Endothelial cell of umbilical vein (primary cell): ENCODE measurements around the gene GSTK1. TPM values are rescaled to one million over a fixed set of nuclear protein-coding genes. Genes with fewer than 3 reads are reported as not detected.

Experiments used
- BruUV-seq: library from RNA; stranded (reverse); fragments of 400-500 nt; replicated peaks from 2 replicates; lab custom pipeline; 2021; lab: Mats Ljungman, UMichigan
- CTCF ChIA-PET: fragments of 300-600, 350-600 bp; sonication (Branson Sonifier 250); formaldehyde crosslinking; loops from one replicate; lab custom pipeline; 2021; ENCODE audit warnings: antibody characterized with exemption, inconsistent platforms; lab: Charles Lee
- POLR2A ChIA-PET: fragments of 300-600, 350-600 bp; sonication (Branson Sonifier 250); formaldehyde crosslinking; loops from one replicate; lab custom pipeline; 2021; ENCODE audit warnings: antibody characterized with exemption, inconsistent platforms; lab: Charles Lee
- DNase-seq: peaks from one replicate; pipeline ENCODE4 v3.0.0-alpha.2; 2011; ENCODE audit warnings: low read depth, low spot score
- FAIRE-seq: peaks from 2 replicates; lab custom pipeline; 2011; peaks lifted over from hg19 to GRCh38; lab: Jason Lieb, UNC
- H2AFZ ChIP-seq: 2 replicates; pipeline ENCODE4 v1.6.0; 2012; ENCODE audit warnings: low read depth, low read length, control low read depth, inconsistent platforms
- H3K27ac ChIP-seq: 2 replicates; pipeline ENCODE4 v1.5.1; 2011; ENCODE audit warnings: low read depth, mild to moderate bottlenecking, control low read depth, low read length, moderate library complexity; ENCODE audit not compliant: insufficient read depth
- H3K27me3 ChIP-seq, 2 experiments: 2 replicates each; pipeline versions ENCODE4 v1.6.0 to v1.6.1; 2011; ENCODE audit warnings: low read length in 2 of 2, mixed read lengths in 1 of 2; ENCODE audit not compliant: control insufficient read depth in 2 of 2, insufficient read depth in 2 of 2
- H3K36me3 ChIP-seq, 2 experiments: 2 replicates in 1 of 2; 3 replicates in 1 of 2; pipeline ENCODE4 v1.5.1; 2011; ENCODE audit warnings: low read length in 2 of 2, mild to moderate bottlenecking in 1 of 2, moderate library complexity in 1 of 2; ENCODE audit not compliant: control insufficient read depth in 2 of 2, insufficient read depth in 2 of 2; ENCODE audit errors: extremely low read depth in 1 of 2
- H3K4me1 ChIP-seq: 3 replicates; pipeline ENCODE4 v1.5.1; 2011; ENCODE audit warnings: mild to moderate bottlenecking, low read length; ENCODE audit not compliant: control insufficient read depth, insufficient read depth; ENCODE audit errors: extremely low read depth
- H3K4me2 ChIP-seq: 2 replicates; pipeline ENCODE4 v1.6.1; 2011; ENCODE audit warnings: low read length, control low read depth, mixed read lengths; ENCODE audit not compliant: insufficient read depth
- H3K4me3 ChIP-seq, 3 experiments: fragments of 200-600 bp in 1 of 3; sonication (generic), shearing (Covaris generic) in 1 of 3; replicated peaks in 1 of 3; 2 replicates each; pipeline ENCODE4 v1.5.1; 2011 to 2016; ENCODE audit warnings: control low read depth in 3 of 3, low read length in 3 of 3, mild to moderate bottlenecking in 2 of 3, inconsistent platforms in 1 of 3, low read depth in 1 of 3, moderate library complexity in 1 of 3; ENCODE audit not compliant: insufficient read depth in 1 of 3
- H3K79me2 ChIP-seq: 2 replicates; pipeline ENCODE4 v1.6.0; 2012; ENCODE audit warnings: low read length, inconsistent platforms; ENCODE audit not compliant: control insufficient read depth, insufficient read depth
- H3K9ac ChIP-seq: replicated peaks from 2 replicates; pipeline ENCODE3; 2011; ENCODE audit warnings: low read length, control low read depth; ENCODE audit not compliant: insufficient read depth; ENCODE audit errors: extremely low read depth
- H3K9me1 ChIP-seq: replicated peaks from 3 replicates; pipeline ENCODE4 v1.6.0; 2011; ENCODE audit warnings: mild to moderate bottlenecking, low read length; ENCODE audit not compliant: control insufficient read depth, insufficient read depth; ENCODE audit errors: extremely low read depth
- H3K9me3 ChIP-seq: replicated peaks from 2 replicates; pipeline ENCODE4 v1.5.1; 2012; ENCODE audit warnings: low read length, inconsistent platforms; ENCODE audit not compliant: control insufficient read depth, insufficient read depth
- H4K20me1 ChIP-seq: replicated peaks from 2 replicates; pipeline ENCODE3; 2011; ENCODE audit warnings: mild to moderate bottlenecking, low read length; ENCODE audit not compliant: control insufficient read depth, insufficient read depth; ENCODE audit errors: extremely low read depth
- FOS ChIP-seq: IDR thresholded peaks from 2 replicates; pipeline ENCODE4 v1.6.1; 2011; ENCODE audit warnings: mild to moderate bottlenecking, low read length, moderate library complexity, borderline replicate concordance; ENCODE audit not compliant: insufficient read depth
- GATA2 ChIP-seq: IDR thresholded peaks from 2 replicates; pipeline ENCODE4 v1.7.0; 2011; ENCODE audit warnings: low read depth, mild to moderate bottlenecking, moderate library complexity, mixed read lengths, low read length; ENCODE audit not compliant: insufficient read length, insufficient read depth
- JUN ChIP-seq: IDR thresholded peaks from 2 replicates; pipeline ENCODE4 v1.6.1; 2011; ENCODE audit warnings: borderline replicate concordance, low read depth; ENCODE audit not compliant: insufficient read length, insufficient read depth
- MYC ChIP-seq: IDR thresholded peaks from one replicate; pipeline ENCODE4 v1.6.1; 2011; ENCODE audit warnings: mild to moderate bottlenecking, low read depth, low read length
- POLR2A ChIP-seq: IDR thresholded peaks from 2 replicates; pipeline ENCODE4 v1.6.1; 2012; ENCODE audit warnings: low read depth, mild to moderate bottlenecking, control low read depth, low read length
- POLR2AphosphoS5 ChIP-seq: IDR thresholded peaks from 2 replicates; pipeline ENCODE4 v1.6.1; 2012; ENCODE audit warnings: low read depth, mild to moderate bottlenecking, control low read depth, low read length, moderate library complexity; ENCODE audit not compliant: insufficient read depth
- dilution Hi-C: fragments of 300-500 bp; cut with MboI; formaldehyde crosslinking; loops from one replicate; pipeline ENCODE4 v1.15.0; 2019; ENCODE audit warnings: low sequenced_read_pairs; ENCODE audit not compliant: extremely low pct_ligation_motif_present
- intact Hi-C: fragments of 100-400 bp; cut with micrococcal nuclease; formaldehyde crosslinking; loops from one replicate; pipeline ENCODE4 v1.10.0; 2022
- polyA plus RNA-seq, 4 experiments: library from polyadenylated mRNA; depleted of rRNA in 3 of 4; stranded (reverse) in 3 of 4; unstranded in 1 of 4; fragments of >200 nt; gene quantifications; 2 replicates each; pipeline versions ENCODE4 v1.2.1 to v1.2.3, GENCODE V29; 2011 to 2012; ENCODE audit warnings: missing spikeins in 1 of 4
- total RNA-seq: library from RNA; stranded (reverse); gene quantifications from 2 replicates; pipeline ENCODE4 v1.2.3, GENCODE V29; 2021
- TF ChIP-seq, protein P1 (sequence below), 2 donors: IDR thresholded peaks; 1 replicate in 1 of 2; 2 replicates in 1 of 2; pipeline ENCODE4 v1.5.1; 2011; ENCODE audit warnings: low read length in 2 of 2, mild to moderate bottlenecking in 2 of 2, moderate library complexity in 2 of 2, control low read depth in 1 of 2, inconsistent platforms in 1 of 2, low read depth in 1 of 2; ENCODE audit not compliant: insufficient read depth in 1 of 2; ENCODE audit errors: extremely low read depth in 1 of 2
- TF ChIP-seq, protein P2 (sequence below): IDR thresholded peaks from 2 replicates; pipeline ENCODE4 v1.6.1; 2011; ENCODE audit not compliant: insufficient read depth, insufficient read length

GSTK1 gene
- total and polyA plus RNA-seq, 2 donors (not counting 3 experiments of a cell fraction or from before 2014, with no cell fraction given) = 119 to 132 TPM

- Histone ChIP-seq H2AFZ (no peak overlapping the region), H3K4me1 (peaks cover 23% of the 10 kb centered on the region), H3K9ac (no peak overlapping the region), H3K27me3 (no peaks in the 10 kb centered on the region), H3K4me3 (no peak overlapping the region), H3K9me3 (no peaks in the 10 kb centered on the region), H3K79me2 (peaks cover 33% of the 10 kb centered on the region), H3K4me2 (no peak overlapping the region), H3K9me1 (no peaks in the 10 kb centered on the region), H3K36me3 (no peaks in the 10 kb centered on the region), H3K27ac (no peak overlapping the region), H4K20me1 (no peaks in the 10 kb centered on the region)
- no peak for DNase-seq
- TF ChIP-seq, protein P1, sequence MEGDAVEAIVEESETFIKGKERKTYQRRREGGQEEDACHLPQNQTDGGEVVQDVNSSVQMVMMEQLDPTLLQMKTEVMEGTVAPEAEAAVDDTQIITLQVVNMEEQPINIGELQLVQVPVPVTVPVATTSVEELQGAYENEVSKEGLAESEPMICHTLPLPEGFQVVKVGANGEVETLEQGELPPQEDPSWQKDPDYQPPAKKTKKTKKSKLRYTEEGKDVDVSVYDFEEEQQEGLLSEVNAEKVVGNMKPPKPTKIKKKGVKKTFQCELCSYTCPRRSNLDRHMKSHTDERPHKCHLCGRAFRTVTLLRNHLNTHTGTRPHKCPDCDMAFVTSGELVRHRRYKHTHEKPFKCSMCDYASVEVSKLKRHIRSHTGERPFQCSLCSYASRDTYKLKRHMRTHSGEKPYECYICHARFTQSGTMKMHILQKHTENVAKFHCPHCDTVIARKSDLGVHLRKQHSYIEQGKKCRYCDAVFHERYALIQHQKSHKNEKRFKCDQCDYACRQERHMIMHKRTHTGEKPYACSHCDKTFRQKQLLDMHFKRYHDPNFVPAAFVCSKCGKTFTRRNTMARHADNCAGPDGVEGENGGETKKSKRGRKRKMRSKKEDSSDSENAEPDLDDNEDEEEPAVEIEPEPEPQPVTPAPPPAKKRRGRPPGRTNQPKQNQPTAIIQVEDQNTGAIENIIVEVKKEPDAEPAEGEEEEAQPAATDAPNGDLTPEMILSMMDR (IDR thresholded peaks at IDR 0.05; ENCODE audit: extremely low read depth in 1 of 2, insufficient read depth in 1 of 2, low read depth in 1 of 2, low read length in 2 of 2) = no peak
- TF ChIP-seq GATA2 = no peak
- no peak for TF ChIP-seq MYC
- no peak for TF ChIP-seq JUN
- no peak for TF ChIP-seq POLR2AphosphoS5
- no peak for TF ChIP-seq POLR2A
- no peak for TF ChIP-seq FOS
- TF ChIP-seq, protein P2, sequence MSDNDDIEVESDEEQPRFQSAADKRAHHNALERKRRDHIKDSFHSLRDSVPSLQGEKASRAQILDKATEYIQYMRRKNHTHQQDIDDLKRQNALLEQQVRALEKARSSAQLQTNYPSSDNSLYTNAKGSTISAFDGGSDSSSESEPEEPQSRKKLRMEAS = no peak
- BruUV-seq = no TSS peak
- no peak for FAIRE-seq
- intact Hi-C loops = loop anchor here (5.0 kb wide), 1 partner anchor 44 kb away; no protein-coding TSS in a partner anchor
- dilution Hi-C loops = no loop called here
- POLR2A ChIA-PET = no interaction called here
- CTCF ChIA-PET = no interaction called here
These were observed 23.3 kb downstream of the GSTK1 start for GRCh38 chr7:143286522-143286890.
